Stimulated activated CD4-positive, alpha-beta T cell treated with anti-CD3 and anti-CD28 coated beads, TNF-alpha, amount 100 ng/mL, for 1 hour (primary cell): Measurements from ENCODE around the gene RNASE4.

Experiments used
- DNase-seq, 3 donors: peaks; one replicate each; pipeline ENCODE4 v3.0.0-alpha.2; 2020; ENCODE audit warnings: low read depth in 3 of 3, low spot score in 1 of 3

RNASE4 gene

DNA sequence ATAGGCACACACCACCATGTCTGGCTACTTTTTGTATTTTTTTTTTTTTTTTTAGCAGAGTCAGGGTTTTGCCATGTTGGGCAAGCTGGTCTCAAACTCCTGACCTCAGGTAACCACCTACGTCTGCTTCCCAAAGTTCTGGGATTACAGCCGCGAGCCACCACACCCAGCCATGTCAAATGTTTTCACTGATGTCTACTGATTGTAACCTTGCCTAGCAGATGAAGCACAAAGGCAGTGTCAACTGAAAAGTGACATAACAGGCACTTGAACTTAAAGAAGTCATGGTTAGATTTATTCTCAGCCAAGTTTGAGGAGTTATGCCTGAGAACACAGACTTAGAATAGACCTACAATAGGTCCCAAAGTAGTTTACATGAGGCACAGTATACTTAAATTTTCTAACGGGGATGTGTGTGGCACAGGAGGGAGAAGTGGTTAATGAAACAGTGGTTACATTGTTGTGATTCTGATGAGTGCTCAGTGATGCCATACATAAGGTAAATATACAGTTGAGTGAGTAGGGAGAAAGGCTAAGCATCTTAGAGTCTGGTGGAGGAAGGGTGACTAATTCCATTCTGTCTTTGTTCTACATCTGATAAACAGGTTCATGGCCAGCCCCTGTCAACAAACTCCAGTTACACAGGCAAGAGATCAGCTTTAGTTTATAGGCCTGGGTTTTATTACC is 12.6 kb upstream of the RNASE4 start:
- DNase-seq = no peak

- no peak for DNase-seq
Observed at GRCh38 chr14:20675669-20676068, 8.7 kb upstream of the RNASE4 start.

DNA sequence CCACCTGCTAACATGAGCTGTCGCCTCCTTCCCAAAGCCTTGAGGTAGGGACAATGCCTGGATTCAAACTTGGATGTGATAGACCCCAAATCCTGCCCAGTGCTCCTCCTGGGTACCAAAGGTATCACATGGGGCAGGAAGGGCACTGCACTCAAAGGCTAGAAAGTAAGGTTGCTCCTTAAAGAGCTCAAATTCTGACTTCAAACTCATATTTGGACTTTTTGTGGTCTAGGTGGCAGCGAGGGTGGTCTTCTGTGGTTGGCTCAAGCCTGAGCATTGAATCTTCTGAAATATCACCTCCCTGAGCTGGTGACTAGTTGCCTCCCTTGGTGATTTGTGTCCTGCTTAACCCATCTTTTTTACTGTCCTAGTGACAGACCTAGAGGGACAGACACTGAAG is 8.3 kb upstream of the RNASE4 start:
- DNase-seq = no peak

- no peak for DNase-seq
Observed at GRCh38 chr14:20679907-20680306, 4.5 kb upstream of the RNASE4 start.

DNA sequence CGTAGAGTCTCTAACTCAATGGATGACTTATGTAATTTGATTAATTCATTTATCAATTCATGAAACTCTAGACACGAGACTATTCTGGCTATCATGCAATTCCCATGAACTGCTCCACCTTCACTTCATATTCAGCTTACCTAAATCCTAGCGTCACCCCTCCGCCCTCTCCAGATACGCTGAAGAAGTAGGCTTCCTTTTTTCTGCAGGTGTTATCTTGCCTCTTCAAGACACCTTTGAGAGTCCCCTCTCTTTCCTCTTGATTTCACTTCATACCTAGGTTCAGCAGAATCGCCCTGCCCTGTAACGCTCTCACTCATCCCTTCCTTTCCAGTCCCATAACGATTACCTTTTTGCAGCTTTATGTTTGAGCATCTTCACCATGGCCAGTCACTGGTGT is 4.0 kb upstream of the RNASE4 start:
- no peak for DNase-seq

- DNase-seq = peak in 1 of 3 donors; percentile 16
Observed at GRCh38 chr14:20680843-20681347, 3.5 kb upstream of the RNASE4 start.

GRCh38 chr14:20681348-20682126 is 2.8 kb upstream of the RNASE4 start:
- DNase-seq = peak; percentile 74 to 86 (median 81)

DNA sequence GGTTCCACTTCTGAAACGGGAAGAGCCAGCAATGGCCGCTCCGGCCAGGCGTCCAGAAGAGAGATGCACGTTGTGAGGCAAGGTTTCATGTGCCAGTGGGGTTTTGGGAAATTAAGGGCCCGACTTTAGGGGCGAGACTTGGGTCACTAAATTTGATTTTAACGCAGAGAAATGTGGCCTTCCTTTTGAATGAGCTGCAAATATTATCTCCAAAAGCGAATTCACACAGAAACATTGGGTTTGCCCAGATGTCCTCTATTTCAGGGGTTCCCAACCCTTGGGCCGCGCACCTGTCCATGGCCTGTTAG is 2.3 kb upstream of the RNASE4 start:
- DNase-seq = no peak

DNA sequence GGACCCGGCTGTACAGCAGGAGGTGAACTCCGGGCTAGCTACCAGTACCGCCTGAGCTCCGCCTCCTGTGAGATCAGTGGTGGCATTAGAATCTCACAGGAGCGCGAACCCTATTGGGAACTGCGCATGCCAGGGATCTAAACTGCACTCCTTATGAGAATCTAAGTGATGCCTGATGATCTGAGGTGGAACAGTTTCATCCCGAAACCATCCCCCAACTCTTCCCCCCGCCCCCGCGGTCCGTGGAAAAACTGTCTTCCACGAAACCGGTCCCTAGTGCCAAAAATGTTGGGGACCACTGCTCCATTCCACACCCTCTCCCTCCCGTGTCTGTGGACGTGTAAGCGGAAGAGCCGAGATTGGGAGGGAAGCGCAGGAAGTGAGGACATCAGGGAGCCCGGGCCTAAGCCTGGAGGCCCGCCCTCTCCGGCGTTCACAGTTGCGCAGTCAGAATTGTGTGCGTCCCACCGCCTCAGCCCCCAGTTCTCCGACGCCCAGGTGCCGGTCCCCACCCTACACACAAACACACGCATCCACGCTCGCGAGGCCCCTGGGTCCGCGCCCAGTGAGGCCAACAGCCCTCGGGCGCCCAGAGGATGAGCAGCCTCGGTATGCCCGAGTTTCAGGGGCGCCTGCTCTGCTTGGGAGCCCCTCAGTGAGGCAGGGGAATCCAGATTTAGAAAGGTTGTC is 1.8 kb upstream of the RNASE4 start:
- peak; percentile 39 to 55 (median 47) for DNase-seq

- peak; percentile 47 to 67 (median 61) for DNase-seq
Observed at GRCh38 chr14:20683125-20683890, 1.1 kb upstream of the RNASE4 start.

DNA sequence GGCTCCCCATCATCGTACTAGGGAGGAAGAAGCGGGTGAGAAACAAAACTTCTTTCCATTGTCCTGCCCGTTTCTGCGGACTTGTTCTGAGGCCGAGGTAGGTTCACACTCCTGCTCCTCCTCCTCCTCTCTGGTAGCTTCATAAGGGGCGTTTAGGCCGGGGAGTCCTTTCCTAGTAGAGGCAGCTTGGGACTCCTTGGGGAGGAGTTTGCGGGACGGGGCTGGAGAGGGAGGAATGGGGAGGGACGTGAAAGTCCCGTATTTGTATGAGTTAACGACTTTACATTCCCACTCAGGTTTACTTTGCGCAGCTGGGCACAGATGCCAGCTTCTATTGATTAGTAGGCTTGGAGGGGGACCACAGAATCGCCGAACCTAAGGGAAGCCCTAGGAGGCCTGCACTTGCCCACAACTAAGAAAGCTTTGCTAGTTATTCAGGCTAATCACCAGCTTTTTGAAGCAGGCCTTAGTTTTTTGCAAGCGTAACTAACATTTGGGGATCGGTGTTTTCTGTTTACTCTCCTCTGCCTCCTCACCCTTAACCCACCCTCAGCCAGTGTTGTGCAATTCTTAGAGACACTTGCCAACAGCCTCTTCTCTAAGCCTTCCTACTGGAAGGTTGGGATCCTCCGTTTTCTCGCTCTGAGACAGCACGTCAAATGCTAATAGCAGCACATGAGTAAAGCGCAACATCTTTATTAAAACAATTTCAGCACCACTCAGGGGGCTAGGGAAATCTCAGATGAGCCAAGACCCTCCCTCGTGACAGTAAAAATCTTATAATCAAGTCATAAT is 499 bp downstream of the RNASE4 start:
- DNase-seq = no peak

DNA sequence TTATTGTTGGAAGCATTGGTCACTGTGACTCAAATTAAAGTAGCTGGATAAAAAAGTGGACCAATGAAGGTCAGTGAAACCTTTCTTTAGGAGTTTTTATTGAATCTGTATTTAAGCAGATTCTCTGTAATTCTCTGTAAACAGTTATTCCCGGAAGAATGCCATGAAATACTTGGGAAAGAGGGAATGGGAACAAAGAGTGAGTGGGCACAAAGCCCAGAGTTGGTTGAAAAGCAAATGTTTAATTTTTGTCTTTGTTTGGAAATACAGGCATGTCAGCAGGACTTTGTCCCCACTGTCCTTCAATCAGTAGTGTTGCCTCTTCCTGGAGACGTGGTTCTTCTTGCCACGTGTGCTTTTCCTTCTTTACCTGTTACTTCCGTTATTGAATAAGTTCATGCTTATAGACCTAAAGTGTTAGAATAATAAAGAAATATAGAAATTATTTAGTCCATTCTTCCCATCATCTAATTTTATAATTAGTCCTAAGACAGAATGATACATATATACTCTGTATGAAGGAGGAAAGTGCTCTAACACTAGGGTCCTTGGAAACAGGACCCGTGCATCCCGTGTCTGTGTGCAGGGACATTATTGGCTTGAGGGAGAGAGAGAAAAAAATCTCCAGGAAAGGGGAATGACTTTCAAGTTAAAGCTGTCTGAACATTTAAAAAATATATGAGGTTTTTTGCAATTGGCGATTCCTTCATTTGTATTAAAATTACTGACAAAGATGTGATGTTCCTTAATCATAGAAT is 2.2 kb downstream of the RNASE4 start:
- no peak for DNase-seq

- DNase-seq = no peak
Observed at GRCh38 chr14:20687362-20688166, 3.2 kb downstream of the RNASE4 start.

DNA sequence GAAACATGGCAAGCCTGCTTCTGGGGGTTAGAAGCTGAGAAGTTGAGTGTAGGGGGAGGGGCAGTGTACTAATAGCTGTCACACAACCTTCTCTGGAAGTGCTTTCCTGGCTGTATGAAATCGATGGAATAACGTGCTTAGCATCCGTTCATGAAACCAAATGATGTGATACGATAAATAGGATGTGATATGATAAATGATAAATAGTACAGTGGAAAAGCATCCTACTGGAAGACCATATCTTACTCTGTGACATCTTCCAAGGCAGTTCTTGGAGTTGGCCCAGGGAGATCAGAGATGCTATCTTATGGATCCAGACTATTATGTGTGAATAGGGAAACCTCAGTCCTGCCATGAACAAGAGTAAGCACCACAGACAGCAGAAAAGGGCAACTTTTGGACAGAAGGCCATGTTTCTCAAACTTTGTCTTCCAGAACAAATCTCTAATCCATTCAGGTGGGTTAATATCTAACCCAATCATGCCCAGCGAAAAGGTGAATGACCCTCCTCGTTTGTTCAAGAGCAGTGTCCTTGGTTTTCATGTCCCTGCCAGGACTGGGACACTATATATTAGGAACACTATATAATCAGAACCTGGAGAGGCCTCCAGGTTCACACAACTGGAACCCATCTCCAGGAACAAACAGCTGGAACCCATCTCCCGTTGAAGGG is 3.9 kb downstream of the RNASE4 start, which contains the start of gene ANG:
TSS of gene ANG (plus strand) at position 598 of the 673 bp plus-strand sequence. CDS start 4,801 bp downstream, outside the sequence.
- DNase-seq = no peak

GRCh38 chr14:20690848-20691640 is 6.7 kb downstream of the RNASE4 start:
- peak in 1 of 3 donors; percentile 6 for DNase-seq

GRCh38 chr14:20692116-20692751 is 7.9 kb downstream of the RNASE4 start:
- no peak for DNase-seq

DNA sequence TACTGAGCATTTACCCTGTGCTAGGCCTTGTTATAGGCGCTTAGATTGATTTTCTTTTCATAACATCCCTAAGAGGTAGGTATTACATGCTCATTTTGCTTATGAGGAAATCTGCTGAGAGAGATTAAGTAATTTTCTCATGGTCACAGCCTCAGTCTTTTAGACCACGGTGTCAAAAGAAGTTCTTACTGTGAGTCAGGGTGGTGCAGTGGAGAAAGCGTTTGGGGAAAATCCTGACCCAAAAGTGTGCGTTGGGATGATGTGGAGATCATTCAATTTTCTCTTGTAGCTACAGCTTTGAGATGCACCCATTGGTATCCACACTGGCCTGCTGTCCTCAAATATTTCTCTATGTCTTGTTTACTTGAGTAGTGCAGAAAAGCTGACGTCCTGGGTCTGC is 12.4 kb downstream of the RNASE4 start:
- no peak for DNase-seq
